Peyer's patch (tissue), 4 donors: ENCODE results near the gene PTGER1.

Experiments
- POLR2A ChIP-seq, 2 donors: fragments of 450-650 bp; IDR thresholded peaks; one replicate each; pipeline ENCODE4 v1.5.1; 2017; ENCODE audit warnings: antibody characterized with exemption in 2 of 2, mild to moderate bottlenecking in 2 of 2, moderate library complexity in 2 of 2
- TF ChIP-seq, protein P1 (sequence below), 6 experiments: fragments of 450-650 bp in 4 of 6; fragments of 200-600 bp in 2 of 6; sonication (generic) in 1 of 6; IDR thresholded peaks; one replicate each; pipeline ENCODE4 v1.5.1; 2017 to 2019; ENCODE audit warnings: antibody characterized with exemption in 6 of 6, mild to moderate bottlenecking in 3 of 6, moderate library complexity in 1 of 6

GRCh38 chr19:14494411-14494810, 19.3 kb upstream of the PTGER1 start:
- TF ChIP-seq, protein P1, sequence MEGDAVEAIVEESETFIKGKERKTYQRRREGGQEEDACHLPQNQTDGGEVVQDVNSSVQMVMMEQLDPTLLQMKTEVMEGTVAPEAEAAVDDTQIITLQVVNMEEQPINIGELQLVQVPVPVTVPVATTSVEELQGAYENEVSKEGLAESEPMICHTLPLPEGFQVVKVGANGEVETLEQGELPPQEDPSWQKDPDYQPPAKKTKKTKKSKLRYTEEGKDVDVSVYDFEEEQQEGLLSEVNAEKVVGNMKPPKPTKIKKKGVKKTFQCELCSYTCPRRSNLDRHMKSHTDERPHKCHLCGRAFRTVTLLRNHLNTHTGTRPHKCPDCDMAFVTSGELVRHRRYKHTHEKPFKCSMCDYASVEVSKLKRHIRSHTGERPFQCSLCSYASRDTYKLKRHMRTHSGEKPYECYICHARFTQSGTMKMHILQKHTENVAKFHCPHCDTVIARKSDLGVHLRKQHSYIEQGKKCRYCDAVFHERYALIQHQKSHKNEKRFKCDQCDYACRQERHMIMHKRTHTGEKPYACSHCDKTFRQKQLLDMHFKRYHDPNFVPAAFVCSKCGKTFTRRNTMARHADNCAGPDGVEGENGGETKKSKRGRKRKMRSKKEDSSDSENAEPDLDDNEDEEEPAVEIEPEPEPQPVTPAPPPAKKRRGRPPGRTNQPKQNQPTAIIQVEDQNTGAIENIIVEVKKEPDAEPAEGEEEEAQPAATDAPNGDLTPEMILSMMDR (IDR thresholded peaks at IDR 0.05): no peak
- no peak for TF ChIP-seq POLR2A (IDR thresholded peaks at IDR 0.05)
